Thyroid gland (tissue), 4 donors: ENCODE data around the gene ATP6V1G1. TPM values are rescaled to one million over a fixed set of nuclear protein-coding genes. Genes with fewer than 3 reads are reported as not detected.
A peak's percentile ranks its signal among the peaks of the same experiment; 100 is the strongest.

Experiments used
- DNase-seq, 2 donors: peaks; one replicate each; pipeline ENCODE4 v3.0.0-alpha.2; 2019
- H3K27ac ChIP-seq, 3 donors: fragments of 200-600 bp; sonication (generic); 1 replicate in 2 of 3; 2 replicates in 1 of 3; pipeline ENCODE4 v1.5.1; 2016 to 2019; ENCODE audit warnings: mild to moderate bottlenecking in 1 of 3, moderate library complexity in 1 of 3
- H3K27me3 ChIP-seq: fragments of 200-600 bp; sonication (generic); one replicate; pipeline ENCODE4 v1.5.1; 2019
- H3K36me3 ChIP-seq, 2 donors: fragments of 200-600 bp; sonication (generic); one replicate each; pipeline ENCODE4 v1.5.1; 2016 to 2019
- H3K4me1 ChIP-seq, 2 donors: fragments of 200-600 bp; sonication (generic); one replicate each; pipeline ENCODE4 v1.5.1; 2017 to 2019
- H3K4me3 ChIP-seq, 3 donors: fragments of 200-600 bp; sonication (generic); replicated peaks in 1 of 3; 1 replicate in 2 of 3; 2 replicates in 1 of 3; pipeline ENCODE4 v1.5.1; 2016; ENCODE audit warnings: mild to moderate bottlenecking in 1 of 3
- H3K9me3 ChIP-seq: fragments of 200-600 bp; sonication (generic); one replicate; pipeline ENCODE4 v1.5.1; 2017
- CTCF ChIP-seq, 6 experiments: fragments of 200-600 bp in 3 of 6; fragments of 450-650 bp in 3 of 6; sonication (generic) in 3 of 6; IDR thresholded peaks; one replicate each; pipeline ENCODE4 v1.5.1; 2016 to 2019; ENCODE audit warnings: antibody characterized with exemption in 6 of 6, mild to moderate bottlenecking in 2 of 6, inconsistent platforms in 1 of 6, moderate library complexity in 1 of 6
- POLR2A ChIP-seq, 2 donors: fragments of 450-650 bp; IDR thresholded peaks; one replicate each; pipeline ENCODE4 v1.6.1; 2017; ENCODE audit warnings: antibody characterized with exemption in 2 of 2, mild to moderate bottlenecking in 2 of 2, moderate library complexity in 1 of 2
- WGBS, 2 donors: methylation state at CpG; one replicate each; pipeline ENCODE4 v1.1.5; 2017; 5-methylcytosine and 5-hydroxymethylcytosine counted together
- intact Hi-C: fragments of 100-400 bp; cut with DNase I; formaldehyde crosslinking; loops from one replicate; pipeline ENCODE4 v1.15.1; 2023
- total RNA-seq, 4 donors: library from RNA; depleted of rRNA; stranded (reverse); fragments of >200 nt; gene quantifications; one replicate each; pipeline ENCODE4 v1.2.3, GENCODE V29; 2016

ATP6V1G1 gene
- total RNA-seq, 4 donors from 2014 or later = 193 to 223 (median 200) TPM

- DNase-seq = peak in 1 of 2 donors; percentile 36
- H3K27me3 ChIP-seq = no peaks in the 10 kb centered on the region
- intact Hi-C loops = no loop called here
- no peaks in the 10 kb centered on the region for H3K9me3 ChIP-seq
- H3K36me3 ChIP-seq = peaks cover 10 to 25% of the 10 kb centered on the region in 2 donors
- 62% methylated on average over 5 of the region's 5 CpGs for WGBS, 2 donors
- peaks cover 38 to 42% of the 10 kb centered on the region in 2 donors for H3K4me1 ChIP-seq
- no peak for TF ChIP-seq POLR2A (IDR thresholded peaks at IDR 0.05)
- no peak for TF ChIP-seq CTCF (IDR thresholded peaks at IDR 0.05)
- no peak overlapping the region for H3K27ac ChIP-seq
- no peak overlapping the region for H3K4me3 ChIP-seq
Observed at GRCh38 chr9:114602620-114603019, 15.1 kb downstream of the ATP6V1G1 start.

- WGBS, 2 donors = 91 to 93% methylated on average over 4 of the region's 4 CpGs
- Histone ChIP-seq H3K4me1 (peaks cover 40 to 42% of the 10 kb centered on the region in 2 donors), H3K36me3 (peaks cover 6 to 18% of the 10 kb centered on the region in 2 donors), H3K27me3 (no peaks in the 10 kb centered on the region), H3K27ac (no peak overlapping the region), H3K9me3 (no peaks in the 10 kb centered on the region), H3K4me3 (no peak overlapping the region)
- no peak for TF ChIP-seq CTCF (IDR thresholded peaks at IDR 0.05)
- no peak for TF ChIP-seq POLR2A (IDR thresholded peaks at IDR 0.05)
- intact Hi-C loops = no loop called here
- no peak for DNase-seq
Observed at GRCh38 chr9:114603248-114603647, 15.7 kb downstream of the ATP6V1G1 start.

- WGBS, 2 donors = 25 to 50% methylated on average over 3 of the region's 3 CpGs
- no peak for DNase-seq
- intact Hi-C loops = no loop called here
- no peak for TF ChIP-seq POLR2A (IDR thresholded peaks at IDR 0.05)
- TF ChIP-seq CTCF (IDR thresholded peaks at IDR 0.05) = no peak
- Histone ChIP-seq H3K27ac (peak overlapping the region in 2 of 3 donors; percentile 53 to 67), H3K9me3 (no peaks in the 10 kb centered on the region), H3K36me3 (peaks cover 0 to 3% of the 10 kb centered on the region in 2 donors), H3K4me1 (peaks cover 40 to 42% of the 10 kb centered on the region in 2 donors), H3K4me3 (no peak overlapping the region), H3K27me3 (no peaks in the 10 kb centered on the region)
Observed at GRCh38 chr9:114604989-114605388, 17.4 kb downstream of the ATP6V1G1 start.

GRCh38 chr9:114606068-114606467 is 18.5 kb downstream of the ATP6V1G1 start:
- 57 to 65% methylated on average over 7 of the region's 7 CpGs for WGBS, 2 donors
- H3K9me3 ChIP-seq = no peaks in the 10 kb centered on the region
- peak overlapping the region; percentile 39 to 67 (median 53) for H3K27ac ChIP-seq
- no peak for DNase-seq
- TF ChIP-seq CTCF (IDR thresholded peaks at IDR 0.05) (no peak), POLR2A (IDR thresholded peaks at IDR 0.05) (no peak)
- peaks cover 40 to 42% of the 10 kb centered on the region in 2 donors for H3K4me1 ChIP-seq
- intact Hi-C loops = no loop called here
- H3K27me3 ChIP-seq = no peaks in the 10 kb centered on the region
- H3K36me3 ChIP-seq = no peaks in the 10 kb centered on the region
- H3K4me3 ChIP-seq = no peak overlapping the region

GRCh38 chr9:114606597-114607207 is 19.1 kb downstream of the ATP6V1G1 start:
- Histone ChIP-seq H3K36me3 (no peaks in the 10 kb centered on the region), H3K4me1 (peaks cover 40 to 42% of the 10 kb centered on the region in 2 donors), H3K27me3 (no peaks in the 10 kb centered on the region), H3K27ac (peak overlapping the region in 2 of 3 donors; percentile 53 to 67), H3K4me3 (no peak overlapping the region), H3K9me3 (no peaks in the 10 kb centered on the region)
- peak; percentile 51 to 53 for DNase-seq
- TF ChIP-seq CTCF (IDR thresholded peaks at IDR 0.05) (no peak), POLR2A (IDR thresholded peaks at IDR 0.05) (no peak)
- intact Hi-C loops = no loop called here
